Fibroblast of skin of back (primary cell): ENCODE results near the gene PTPRM.

Experiments used
- DNase-seq: peaks from one replicate; pipeline ENCODE4 v3.0.0-alpha.2; 2013

Gene PTPRM

GRCh38 chr18:8194431-8194830 lies 627.3 kb downstream of the PTPRM start:
- no peak for DNase-seq

GRCh38 chr18:8196238-8196637 lies 629.1 kb downstream of the PTPRM start:
- DNase-seq = no peak

GRCh38 chr18:8197499-8197898 lies 630.4 kb downstream of the PTPRM start:
- DNase-seq = no peak

- DNase-seq = no peak
These were observed 640.9 kb downstream of the PTPRM start for GRCh38 chr18:8207996-8208395.

GRCh38 chr18:8208716-8209115 lies 641.6 kb downstream of the PTPRM start:
- DNase-seq = no peak

- peak; percentile 97 for DNase-seq
These were observed 646.0 kb downstream of the PTPRM start for GRCh38 chr18:8212896-8213780.

- DNase-seq = no peak
These were observed 648.6 kb downstream of the PTPRM start for GRCh38 chr18:8215741-8216140.

- DNase-seq = peak; percentile 32
These were observed 650.0 kb downstream of the PTPRM start for GRCh38 chr18:8217051-8217564.

- DNase-seq = no peak
These were observed 651.1 kb downstream of the PTPRM start for GRCh38 chr18:8218197-8218596.

GRCh38 chr18:8221452-8221851 lies 654.3 kb downstream of the PTPRM start:
- no peak for DNase-seq

- DNase-seq = no peak
These were observed 657.5 kb downstream of the PTPRM start for GRCh38 chr18:8224576-8224975.

- DNase-seq = no peak
These were observed 661.9 kb downstream of the PTPRM start for GRCh38 chr18:8229040-8229439.

- DNase-seq = no peak
These were observed 662.7 kb downstream of the PTPRM start for GRCh38 chr18:8229787-8230186.

- DNase-seq = no peak
These were observed 664.2 kb downstream of the PTPRM start for GRCh38 chr18:8231316-8231715.

- DNase-seq = no peak
These were observed 665.7 kb downstream of the PTPRM start for GRCh38 chr18:8232791-8233190.

- no peak for DNase-seq
These were observed 668.8 kb downstream of the PTPRM start for GRCh38 chr18:8235894-8236293.

- no peak for DNase-seq
These were observed 671.4 kb downstream of the PTPRM start for GRCh38 chr18:8238507-8238906.

- DNase-seq = no peak
These were observed 674.6 kb downstream of the PTPRM start for GRCh38 chr18:8241731-8242130.

- DNase-seq = peak; percentile 19
These were observed 675.1 kb downstream of the PTPRM start for GRCh38 chr18:8242151-8242696.

- DNase-seq = no peak
These were observed 680.6 kb downstream of the PTPRM start for GRCh38 chr18:8247700-8248099.

- no peak for DNase-seq
These were observed 681.5 kb downstream of the PTPRM start for GRCh38 chr18:8248576-8248975.

- DNase-seq = peak; percentile 15
These were observed 682.7 kb downstream of the PTPRM start for GRCh38 chr18:8249811-8250210.

GRCh38 chr18:8252371-8252770 lies 685.3 kb downstream of the PTPRM start:
- no peak for DNase-seq

- DNase-seq = no peak
These were observed 686.8 kb downstream of the PTPRM start for GRCh38 chr18:8253944-8254343.
